H1 (cell line): ENCODE results near the gene SPATA31D1. TPM values are rescaled to one million over a fixed set of nuclear protein-coding genes. Genes with fewer than 3 reads are reported as not detected.
A peak's percentile ranks its signal among the peaks of the same experiment; 100 is the strongest.

Source experiments
- CTCF ChIA-PET: fragments of 300-600 bp; sonication (Branson Sonifier 250); formaldehyde crosslinking; loops from one replicate; lab custom pipeline; 2021; ENCODE audit not compliant: partially characterized antibody; lab: Charles Lee
- POLR2A ChIA-PET: fragments of 300-600 bp; sonication (Branson Sonifier 250); formaldehyde crosslinking; loops from one replicate; lab custom pipeline; 2021; ENCODE audit warnings: inconsistent platforms; ENCODE audit not compliant: partially characterized antibody; lab: Charles Lee
- DNase-seq, 2 experiments: peaks; one replicate each; pipeline versions ENCODE4 v3.0.0 to v3.0.0-alpha.2; 2010 to 2022; ENCODE audit warnings: low spot score in 2 of 2, low read depth in 1 of 2, mixed read lengths in 1 of 2
- FAIRE-seq: peaks from 2 replicates; lab custom pipeline; 2011; peaks lifted over from hg19 to GRCh38; lab: Jason Lieb, UNC
- H2AFZ ChIP-seq: 2 replicates; pipeline ENCODE4 v1.8.1; 2012; ENCODE audit warnings: low read length, inconsistent platforms
- H2AK5ac ChIP-seq: 2 replicates; pipeline ENCODE4 v1.6.1; 2013; ENCODE audit warnings: low read depth, low read length
- H2BK120ac ChIP-seq: replicated peaks from 2 replicates; pipeline ENCODE3; 2013; ENCODE audit warnings: low read depth, low read length, inconsistent platforms
- H2BK12ac ChIP-seq: 2 replicates; pipeline ENCODE4 v1.6.1; 2013; ENCODE audit warnings: low read depth, low read length
- H2BK15ac ChIP-seq: 2 replicates; pipeline ENCODE4 v1.6.1; 2013; ENCODE audit warnings: low read length
- H2BK20ac ChIP-seq: 2 replicates; pipeline ENCODE4 v1.6.1; 2013; ENCODE audit warnings: low read length
- H2BK5ac ChIP-seq: 2 replicates; pipeline ENCODE4 v1.6.1; 2013; ENCODE audit warnings: low read depth, low read length
- H3K14ac ChIP-seq: 2 replicates; pipeline ENCODE4 v1.6.1; 2013; ENCODE audit warnings: inconsistent platforms; ENCODE audit not compliant: insufficient read length
- H3K18ac ChIP-seq: 2 replicates; pipeline ENCODE4 v1.6.1; 2013; ENCODE audit warnings: low read length; ENCODE audit errors: extremely low read depth
- H3K23ac ChIP-seq: 2 replicates; pipeline ENCODE4 v1.6.1; 2013; ENCODE audit warnings: inconsistent platforms; ENCODE audit not compliant: insufficient read length
- H3K23me2 ChIP-seq: 2 replicates; pipeline ENCODE4 v1.6.1; 2013; ENCODE audit warnings: low read depth, low read length
- H3K27ac ChIP-seq: 2 replicates; pipeline ENCODE4 v1.6.1; 2011; ENCODE audit warnings: low read depth, low read length, inconsistent platforms
- H3K27me3 ChIP-seq, 4 experiments: replicated peaks in 1 of 4; 1 replicate in 1 of 4; 2 replicates in 3 of 4; pipeline versions ENCODE4 v1.6.1 to v1.8.1; 2011 to 2013; ENCODE audit warnings: low read length in 3 of 4, mild to moderate bottlenecking in 3 of 4, inconsistent platforms in 2 of 4, mixed read lengths in 2 of 4, moderate library complexity in 1 of 4; ENCODE audit not compliant: control insufficient read depth in 3 of 4, insufficient read depth in 3 of 4; ENCODE audit errors: extremely low read depth in 1 of 4
- H3K36me3 ChIP-seq, 4 experiments: 2 replicates each; pipeline versions ENCODE4 v1.6.1 to v1.8.1; 2011 to 2013; ENCODE audit warnings: mild to moderate bottlenecking in 4 of 4, low read length in 3 of 4, moderate library complexity in 2 of 4, control low read depth in 1 of 4, inconsistent platforms in 1 of 4; ENCODE audit not compliant: insufficient read depth in 4 of 4, control insufficient read depth in 2 of 4
- H3K4ac ChIP-seq: replicated peaks from 2 replicates; pipeline ENCODE3; 2013; ENCODE audit warnings: low read length, low read depth, mixed read lengths, inconsistent platforms; ENCODE audit not compliant: insufficient read length
- H3K4me1 ChIP-seq, 4 experiments: replicated peaks in 1 of 4; 1 replicate in 1 of 4; 2 replicates in 3 of 4; pipeline versions ENCODE4 v1.6.1 to v1.8.1; 2011 to 2013; ENCODE audit warnings: low read length in 3 of 4, inconsistent platforms in 2 of 4, mixed read lengths in 1 of 4; ENCODE audit not compliant: insufficient read depth in 4 of 4, control insufficient read depth in 3 of 4
- H3K4me2 ChIP-seq, 2 experiments: 2 replicates each; pipeline versions ENCODE4 v1.6.1 to v1.8.1; 2011 to 2013; ENCODE audit warnings: low read depth in 2 of 2, low read length in 2 of 2, control low read depth in 1 of 2, inconsistent platforms in 1 of 2, mild to moderate bottlenecking in 1 of 2; ENCODE audit not compliant: insufficient read depth in 1 of 2
- H3K4me3 ChIP-seq, 4 experiments: fragments of 200-600, 300-600 bp in 1 of 4; sonication (generic), shearing (Covaris generic), sonication (Bioruptor Twin) in 1 of 4; 2 replicates each; pipeline versions ENCODE4 v1.5.1 to v1.8.1; 2011 to 2016; ENCODE audit warnings: low read length in 4 of 4, low read depth in 3 of 4, control low read depth in 2 of 4, inconsistent platforms in 2 of 4, mild to moderate bottlenecking in 2 of 4, mixed read lengths in 1 of 4, moderate library complexity in 1 of 4; ENCODE audit not compliant: insufficient read depth in 2 of 4; ENCODE audit errors: extremely low read depth in 1 of 4
- H3K56ac ChIP-seq: replicated peaks from 2 replicates; pipeline ENCODE3; 2013; ENCODE audit warnings: low read depth, mild to moderate bottlenecking, mixed read lengths, low read length, inconsistent platforms; ENCODE audit not compliant: insufficient read length
- H3K79me1 ChIP-seq: 2 replicates; pipeline ENCODE4 v1.6.1; 2013; ENCODE audit warnings: low read depth, low read length, control low read depth
- H3K79me2 ChIP-seq, 2 experiments: 2 replicates each; pipeline versions ENCODE4 v1.6.1 to v1.8.1; 2012 to 2013; ENCODE audit warnings: low read length in 2 of 2, mild to moderate bottlenecking in 2 of 2, inconsistent platforms in 1 of 2; ENCODE audit not compliant: insufficient read depth in 2 of 2, control insufficient read depth in 1 of 2
- H3K9ac ChIP-seq, 4 experiments: replicated peaks in 1 of 4; 1 replicate in 1 of 4; 2 replicates in 3 of 4; pipeline versions ENCODE4 v1.6.1 to v1.8.1; 2011 to 2013; ENCODE audit warnings: low read depth in 3 of 4, low read length in 3 of 4, control low read depth in 2 of 4, mild to moderate bottlenecking in 2 of 4, moderate library complexity in 2 of 4, inconsistent platforms in 1 of 4; ENCODE audit errors: extremely low read depth in 1 of 4
- H3K9me3 ChIP-seq, 2 experiments: 2 replicates each; pipeline versions ENCODE4 v1.6.1 to v1.8.1; 2012 to 2013; ENCODE audit warnings: mild to moderate bottlenecking in 2 of 2, moderate library complexity in 2 of 2, control low read depth in 1 of 2, inconsistent platforms in 1 of 2, low read depth in 1 of 2, low read length in 1 of 2, mixed read lengths in 1 of 2; ENCODE audit not compliant: insufficient read depth in 2 of 2
- H4K20me1 ChIP-seq, 2 experiments: replicated peaks in 1 of 2; 2 replicates each; pipeline versions ENCODE3 to v1.8.1; 2011 to 2013; ENCODE audit warnings: inconsistent platforms in 2 of 2, low read length in 2 of 2, mild to moderate bottlenecking in 1 of 2; ENCODE audit not compliant: insufficient read depth in 2 of 2, control insufficient read depth in 1 of 2
- H4K5ac ChIP-seq: 2 replicates; pipeline ENCODE4 v1.6.1; 2013; ENCODE audit warnings: low read length, low read depth, mixed read lengths, inconsistent platforms; ENCODE audit not compliant: insufficient read length
- H4K8ac ChIP-seq: 2 replicates; pipeline ENCODE4 v1.8.0; 2013; ENCODE audit warnings: mild to moderate bottlenecking, moderate library complexity, low read length, inconsistent platforms; ENCODE audit not compliant: insufficient read depth; ENCODE audit errors: extremely low read depth
- H4K91ac ChIP-seq: replicated peaks from 2 replicates; pipeline ENCODE3; 2013; ENCODE audit warnings: low read length, mixed read lengths, inconsistent platforms; ENCODE audit not compliant: insufficient read length
- ASH2L ChIP-seq: fragments of 200-600, 300-600 bp; sonication (generic); IDR thresholded peaks from one replicate; pipeline ENCODE4 v1.7.1; 2017; ENCODE audit warnings: low read length
- CTCF ChIP-seq, 3 experiments: IDR thresholded peaks; 1 replicate in 2 of 3; 2 replicates in 1 of 3; pipeline versions ENCODE4 v1.5.1 to v1.6.1; 2011; ENCODE audit warnings: low read length in 3 of 3, mild to moderate bottlenecking in 3 of 3, inconsistent platforms in 2 of 3, low read depth in 1 of 3, moderate library complexity in 1 of 3; ENCODE audit not compliant: insufficient read depth in 1 of 3; ENCODE audit errors: control extremely low read depth in 1 of 3
- RAD21 ChIP-seq, 2 experiments: IDR thresholded peaks in 1 of 2; conservative IDR thresholded peaks in 1 of 2; 2 replicates each; pipeline ENCODE4 v1.6.1; 2011; ENCODE audit warnings: low read depth in 2 of 2, low read length in 2 of 2, improper control_type of control experiment in 1 of 2, inconsistent platforms in 1 of 2, mild to moderate bottlenecking in 1 of 2, moderate library complexity in 1 of 2
- TEAD4 ChIP-seq: IDR thresholded peaks from 2 replicates; pipeline ENCODE4 v1.6.1; 2012; ENCODE audit warnings: low read depth, low read length, inconsistent platforms, mixed read lengths
- WGBS, 2 experiments: shearing (Covaris generic) in 1 of 2; methylation state at CpG; one replicate each; pipeline versions ENCODE4 v1.1.6 to v1.1.7; 2013 to 2015; ENCODE audit warnings: low lambda C conversion rate in 2 of 2, mixed read lengths in 2 of 2, inconsistent platforms in 1 of 2, low coverage in 1 of 2, missing lambda C conversion rate in 1 of 2; ENCODE audit not compliant: insufficient replicate concordance in 2 of 2, insufficient coverage in 1 of 2, insufficient read length in 1 of 2; ENCODE audit errors: extremely low coverage in 1 of 2, missing lambda C conversion rate in 1 of 2; 5-methylcytosine and 5-hydroxymethylcytosine counted together
- polyA plus RNA-seq, 7 experiments: library from polyadenylated mRNA; depleted of rRNA in 3 of 7; stranded (reverse) in 5 of 7; unstranded in 2 of 7; fragments of >200 nt in 5 of 7; fragments of 200-250 nt in 2 of 7; gene quantifications; 1 replicate in 5 of 7; 2 replicates in 1 of 7; 4 replicates in 1 of 7; pipeline versions ENCODE4 v1.2.1 to v1.2.3, GENCODE V29; 2011 to 2013; ENCODE audit warnings: missing spikeins in 2 of 7, mixed read lengths in 2 of 7
- total RNA-seq: library from RNA; stranded (reverse); fragmentation: NEBNext Ultra II Directional; extraction: Animal tissue kit (Norgen Biotek cat#: 25700); gene quantifications from 2 replicates; pipeline ENCODE4 v1.2.1, GENCODE V29; 2021

Gene SPATA31D1
- total and polyA plus RNA-seq, 2 of the 8 experiments (the other 6 are each of a cell fraction or from before 2014, with no cell fraction given), result not detected

- H2AK5ac ChIP-seq, result no peak overlapping the region
- H2BK5ac ChIP-seq, result no peak overlapping the region
- H4K91ac ChIP-seq, result no peak overlapping the region
- no peak overlapping the region for H3K4ac ChIP-seq
- TF ChIP-seq CTCF (IDR thresholded peaks at IDR 0.05; ENCODE audit: control extremely low read depth in 1 of 3, insufficient read depth in 1 of 3, low read depth in 1 of 3, low read length in 3 of 3) (peak in 2 of 3 experiments; percentile 3 to 23; a peak in 1 of 4 replicates), ASH2L (no peak), RAD21 (IDR thresholded peaks at IDR 0.05 in 1 of 2, conservative IDR thresholded peaks at IDR 0.05 in 1 of 2; ENCODE audit: low read depth in 2 of 2, low read length in 2 of 2) (peak; percentile 44 to 60), TEAD4 (no peak)
- CTCF ChIA-PET, result no interaction called here
- H2BK12ac ChIP-seq, result no peak overlapping the region
- DNase-seq (peak in 1 of 2 experiments; percentile 3), FAIRE-seq (no peak)
- no peak overlapping the region for H2BK20ac ChIP-seq
- no peak overlapping the region for H3K56ac ChIP-seq
- H3K36me3 ChIP-seq, result no peaks in the 10 kb centered on the region
- no peaks in the 10 kb centered on the region for H3K4me1 ChIP-seq
- no peaks in the 10 kb centered on the region for H3K23me2 ChIP-seq
- POLR2A ChIA-PET, result no interaction called here
- H3K9ac ChIP-seq, result no peak overlapping the region
- no peak overlapping the region for H2BK15ac ChIP-seq
- 87% methylated on average over 11 of the region's 11 CpGs; no CpG with 5 or more reads in 1 of the 2 experiments for WGBS, 2 experiments
- H3K18ac ChIP-seq, result no peak overlapping the region
- H4K5ac ChIP-seq, result no peak overlapping the region
- no peak overlapping the region for H2AFZ ChIP-seq
- H3K27ac ChIP-seq, result no peak overlapping the region
- H3K79me2 ChIP-seq, result no peaks in the 10 kb centered on the region
- peaks cover 0 to 3% of the 10 kb centered on the region in 2 experiments; a peak in 1 of 4 replicates for H3K9me3 ChIP-seq
- H3K4me3 ChIP-seq, result no peak overlapping the region
- no peak overlapping the region for H4K8ac ChIP-seq
- no peak overlapping the region for H3K23ac ChIP-seq
- H3K79me1 ChIP-seq, result no peaks in the 10 kb centered on the region
- H2BK120ac ChIP-seq, result no peak overlapping the region
- H3K27me3 ChIP-seq, result no peaks in the 10 kb centered on the region
- H4K20me1 ChIP-seq, result no peaks in the 10 kb centered on the region
- no peak overlapping the region for H3K4me2 ChIP-seq
- H3K14ac ChIP-seq, result no peak overlapping the region
These were observed 12.2 kb upstream of the SPATA31D1 start for GRCh38 chr9:81976351-81976750.
